Natural killer cell treated with Interleukin-12 subunit alpha and Interleukin-12 subunit beta and Interleukin-15 and Interleukin-18, amount 100 ng/mL, for 72 hours (primary cell): ENCODE data around the gene SEMA3A. TPM values are rescaled to one million over a fixed set of nuclear protein-coding genes. Genes with fewer than 3 reads are reported as not detected.

ENCODE experiments used
- ATAC-seq, 2 donors: fragments of 150-1000 bp; cut with Tn5 transposase in 1 of 2; sonication (Bioruptor Pico), chemical (Tn5 transposase) in 1 of 2; 2 replicates each; pipeline ENCODE4 v1.10.0; 2021
- DNase-seq: peaks from one replicate; pipeline ENCODE4 v3.0.0; 2022; ENCODE audit warnings: low spot score
- H3K27ac Mint-ChIP-seq, 2 donors: 1 replicate in 1 of 2; 2 replicates in 1 of 2; pipeline ENCODE4 v1.8.0; 2022; ENCODE audit warnings: mixed read lengths in 2 of 2, mild to moderate bottlenecking in 1 of 2, moderate library complexity in 1 of 2
- H3K27me3 Mint-ChIP-seq, 2 donors: 1 replicate in 1 of 2; 2 replicates in 1 of 2; pipeline ENCODE4 v1.8.0; 2022; ENCODE audit warnings: mixed read lengths in 2 of 2
- H3K36me3 Mint-ChIP-seq: one replicate; pipeline ENCODE4 v1.8.0; 2022; ENCODE audit warnings: mixed read lengths
- H3K4me1 Mint-ChIP-seq, 2 donors: 1 replicate in 1 of 2; 2 replicates in 1 of 2; pipeline ENCODE4 v1.8.0; 2022; ENCODE audit warnings: low read depth in 2 of 2, mixed read lengths in 2 of 2, mild to moderate bottlenecking in 1 of 2
- H3K4me3 Mint-ChIP-seq: one replicate; pipeline ENCODE4 v1.8.0; 2022; ENCODE audit warnings: mixed read lengths
- H3K9me3 Mint-ChIP-seq: 2 replicates; pipeline ENCODE4 v1.8.0; 2022; ENCODE audit warnings: mixed read lengths
- total RNA-seq, 2 donors: library from RNA; stranded (reverse); gene quantifications; one replicate each; pipeline ENCODE4 v1.2.3, GENCODE V29; 2022

Gene SEMA3A
- total RNA-seq, 2 donors from 2014 or later = 4.0 to 5.0 TPM

- Mint-ChIP-seq H3K4me1 (no peaks in the 10 kb centered on the region), H3K9me3 (peaks cover 3% of the 10 kb centered on the region), H3K27ac (no peak overlapping the region), H3K36me3 (no peaks in the 10 kb centered on the region), H3K4me3 (no peak overlapping the region), H3K27me3 (no peaks in the 10 kb centered on the region)
- DNase-seq = no peak
- ATAC-seq = no peak
Observed at GRCh38 chr7:84009782-84010181, 184.8 kb downstream of the SEMA3A start.

GRCh38 chr7:84009051-84009450, 185.5 kb downstream of the SEMA3A start:
- H3K27ac Mint-ChIP-seq = no peak overlapping the region
- peaks cover 3% of the 10 kb centered on the region for H3K9me3 Mint-ChIP-seq
- no peaks in the 10 kb centered on the region for H3K27me3 Mint-ChIP-seq
- H3K4me1 Mint-ChIP-seq = no peaks in the 10 kb centered on the region
- ATAC-seq = no peak
- DNase-seq = no peak
- H3K36me3 Mint-ChIP-seq = no peaks in the 10 kb centered on the region
- H3K4me3 Mint-ChIP-seq = no peak overlapping the region

GRCh38 chr7:84003191-84003590, 191.4 kb downstream of the SEMA3A start:
- ATAC-seq (no peak), DNase-seq (no peak)
- H3K4me1 Mint-ChIP-seq = no peaks in the 10 kb centered on the region
- no peaks in the 10 kb centered on the region for H3K27me3 Mint-ChIP-seq
- H3K27ac Mint-ChIP-seq = no peak overlapping the region
- no peak overlapping the region for H3K4me3 Mint-ChIP-seq
- no peaks in the 10 kb centered on the region for H3K9me3 Mint-ChIP-seq
- H3K36me3 Mint-ChIP-seq = no peaks in the 10 kb centered on the region

DNA sequence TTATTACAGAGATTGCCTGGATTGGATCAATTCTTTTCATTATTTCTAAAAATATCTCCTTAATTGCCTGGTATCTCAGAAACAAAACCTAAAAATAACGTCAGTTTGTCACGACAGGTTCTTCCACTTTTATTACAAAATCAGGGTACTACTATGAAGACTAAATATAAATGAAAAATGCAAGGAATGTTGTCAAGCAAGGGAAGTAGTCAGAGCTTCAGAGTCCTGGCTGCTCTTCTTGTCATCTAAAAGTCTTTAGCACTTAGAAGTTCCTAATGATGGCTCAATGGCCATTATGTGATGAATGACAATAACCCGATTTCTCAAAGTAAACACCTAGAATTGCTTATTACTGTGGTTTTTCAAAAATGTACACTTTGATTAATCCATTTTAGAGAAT, 192.2 kb downstream of the SEMA3A start:
- Mint-ChIP-seq H3K4me1 (no peaks in the 10 kb centered on the region), H3K9me3 (no peaks in the 10 kb centered on the region), H3K4me3 (no peak overlapping the region), H3K27ac (no peak overlapping the region), H3K27me3 (no peaks in the 10 kb centered on the region), H3K36me3 (no peaks in the 10 kb centered on the region)
- no peak for DNase-seq
- no peak for ATAC-seq

- Mint-ChIP-seq H3K27me3 (no peaks in the 10 kb centered on the region), H3K4me1 (no peaks in the 10 kb centered on the region), H3K27ac (no peak overlapping the region), H3K36me3 (no peaks in the 10 kb centered on the region), H3K9me3 (no peaks in the 10 kb centered on the region), H3K4me3 (no peak overlapping the region)
- no peak for ATAC-seq
- DNase-seq = no peak
Observed at GRCh38 chr7:83996879-83997278, 197.7 kb downstream of the SEMA3A start.

GRCh38 chr7:83987764-83988163, 206.8 kb downstream of the SEMA3A start:
- peaks cover 6% of the 10 kb centered on the region for H3K9me3 Mint-ChIP-seq
- ATAC-seq (no peak), DNase-seq (no peak)
- no peaks in the 10 kb centered on the region for H3K27me3 Mint-ChIP-seq
- no peak overlapping the region for H3K4me3 Mint-ChIP-seq
- H3K36me3 Mint-ChIP-seq = no peaks in the 10 kb centered on the region
- no peak overlapping the region for H3K27ac Mint-ChIP-seq
- H3K4me1 Mint-ChIP-seq = no peaks in the 10 kb centered on the region

DNA sequence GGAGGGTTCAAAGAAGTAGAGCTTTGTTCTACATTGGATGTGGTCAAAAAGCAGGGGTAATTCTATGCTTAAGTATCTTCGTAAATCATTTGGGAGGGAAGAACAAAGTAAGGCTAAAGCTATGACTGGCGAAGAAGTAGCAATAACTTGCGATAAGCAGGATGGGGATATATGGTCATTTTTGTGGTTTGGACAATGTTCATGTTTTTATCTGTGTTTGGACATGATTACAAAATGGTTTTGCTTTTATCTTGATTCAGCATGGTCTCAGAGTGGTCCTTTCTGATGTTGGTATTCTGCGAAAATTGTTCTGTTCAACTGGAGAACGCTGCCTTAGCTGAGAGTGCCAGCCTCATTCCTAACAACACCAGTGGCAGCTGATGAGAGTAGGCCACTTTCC, 208.8 kb downstream of the SEMA3A start:
- Mint-ChIP-seq H3K27me3 (no peaks in the 10 kb centered on the region), H3K4me1 (no peaks in the 10 kb centered on the region), H3K9me3 (peaks cover 6% of the 10 kb centered on the region), H3K36me3 (no peaks in the 10 kb centered on the region), H3K27ac (no peak overlapping the region), H3K4me3 (no peak overlapping the region)
- no peak for DNase-seq
- no peak for ATAC-seq

DNA sequence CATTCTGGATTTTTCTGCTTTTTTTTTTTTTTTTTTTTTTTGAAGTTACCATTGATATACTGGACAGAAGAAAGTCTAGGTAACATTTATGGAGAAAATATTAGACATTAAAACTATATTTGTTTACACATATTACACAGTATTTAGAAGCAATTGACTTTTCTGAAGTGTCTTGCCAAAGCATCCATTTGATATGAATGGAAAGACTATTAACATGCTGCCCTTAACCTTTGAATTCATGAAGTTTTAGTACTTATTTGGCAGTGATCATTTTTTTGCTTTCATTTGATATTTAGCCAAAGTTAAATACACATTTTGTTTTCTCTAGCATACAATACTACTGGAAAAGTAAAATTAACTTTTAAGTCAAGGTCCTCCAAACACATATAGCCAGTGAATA, 210.0 kb downstream of the SEMA3A start:
- Mint-ChIP-seq H3K4me1 (no peaks in the 10 kb centered on the region), H3K4me3 (no peak overlapping the region)
- no peak for DNase-seq

GRCh38 chr7:83984076-83984475, 210.5 kb downstream of the SEMA3A start:
- no peaks in the 10 kb centered on the region for H3K36me3 Mint-ChIP-seq
- ATAC-seq = no peak
- H3K4me3 Mint-ChIP-seq = no peak overlapping the region

More for the DNA sequence above, 210.0 kb downstream of the SEMA3A start:
- H3K36me3 Mint-ChIP-seq = no peaks in the 10 kb centered on the region
- ATAC-seq = no peak
- H3K27ac Mint-ChIP-seq = no peak overlapping the region
- no peaks in the 10 kb centered on the region for H3K27me3 Mint-ChIP-seq
- peaks cover 6% of the 10 kb centered on the region for H3K9me3 Mint-ChIP-seq

DNA sequence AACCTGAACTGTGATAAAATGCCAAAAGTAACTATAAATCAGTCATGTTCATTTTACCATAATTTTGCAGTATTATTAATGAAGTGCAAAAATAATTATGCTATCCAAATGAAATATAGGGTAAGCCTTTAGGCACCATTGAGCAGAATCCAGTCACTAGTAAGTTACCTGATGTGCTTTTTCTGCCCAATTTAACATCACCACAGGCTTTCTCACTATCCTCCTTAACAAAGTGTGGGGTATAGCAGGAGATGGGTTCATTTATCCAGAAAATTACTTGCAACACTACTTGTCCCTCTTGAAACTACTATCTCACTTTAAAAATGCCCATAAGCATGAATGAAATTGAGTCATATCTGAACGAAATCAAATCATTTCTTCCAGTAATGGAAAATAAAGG, 211.0 kb downstream of the SEMA3A start:
- ATAC-seq = no peak
- no peaks in the 10 kb centered on the region for H3K27me3 Mint-ChIP-seq
- DNase-seq = no peak
- no peak overlapping the region for H3K27ac Mint-ChIP-seq
- H3K4me1 Mint-ChIP-seq = no peaks in the 10 kb centered on the region
- peaks cover 6% of the 10 kb centered on the region for H3K9me3 Mint-ChIP-seq
- no peaks in the 10 kb centered on the region for H3K36me3 Mint-ChIP-seq
- H3K4me3 Mint-ChIP-seq = no peak overlapping the region

More at GRCh38 chr7:83984076-83984475, 210.5 kb downstream of the SEMA3A start:
- H3K27me3 Mint-ChIP-seq = no peaks in the 10 kb centered on the region
- no peak overlapping the region for H3K27ac Mint-ChIP-seq
- H3K9me3 Mint-ChIP-seq = peaks cover 6% of the 10 kb centered on the region
- no peak for DNase-seq
- H3K4me1 Mint-ChIP-seq = no peaks in the 10 kb centered on the region

- Mint-ChIP-seq H3K27ac (no peak overlapping the region), H3K4me3 (no peak overlapping the region), H3K27me3 (no peaks in the 10 kb centered on the region), H3K36me3 (no peaks in the 10 kb centered on the region), H3K4me1 (no peaks in the 10 kb centered on the region), H3K9me3 (peaks cover 3% of the 10 kb centered on the region)
- ATAC-seq = no peak
- no peak for DNase-seq
Observed at GRCh38 chr7:83976302-83976701, 218.3 kb downstream of the SEMA3A start.

DNA sequence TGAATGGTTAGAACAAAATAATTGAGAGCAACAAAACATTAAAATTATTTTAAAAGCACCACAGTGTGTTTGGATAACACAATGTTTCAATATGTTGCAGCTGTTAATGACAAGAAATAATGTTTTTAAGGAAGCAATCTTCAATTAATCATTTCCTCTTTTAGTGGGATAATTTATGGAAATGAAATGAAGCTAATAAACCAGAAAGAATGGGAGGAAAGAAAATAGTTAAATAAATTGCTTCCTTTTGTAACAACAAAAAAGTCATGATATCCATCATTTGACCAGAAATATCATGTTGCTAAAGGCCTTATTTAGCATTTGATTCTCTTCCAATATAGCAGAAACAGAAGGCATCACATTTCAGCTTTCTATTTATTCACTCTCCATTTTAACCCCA, 224.5 kb downstream of the SEMA3A start:
- DNase-seq (no peak), ATAC-seq (no peak)
- Mint-ChIP-seq H3K27ac (no peak overlapping the region), H3K27me3 (no peaks in the 10 kb centered on the region), H3K9me3 (no peaks in the 10 kb centered on the region), H3K4me1 (no peaks in the 10 kb centered on the region), H3K36me3 (no peaks in the 10 kb centered on the region), H3K4me3 (no peak overlapping the region)

DNA sequence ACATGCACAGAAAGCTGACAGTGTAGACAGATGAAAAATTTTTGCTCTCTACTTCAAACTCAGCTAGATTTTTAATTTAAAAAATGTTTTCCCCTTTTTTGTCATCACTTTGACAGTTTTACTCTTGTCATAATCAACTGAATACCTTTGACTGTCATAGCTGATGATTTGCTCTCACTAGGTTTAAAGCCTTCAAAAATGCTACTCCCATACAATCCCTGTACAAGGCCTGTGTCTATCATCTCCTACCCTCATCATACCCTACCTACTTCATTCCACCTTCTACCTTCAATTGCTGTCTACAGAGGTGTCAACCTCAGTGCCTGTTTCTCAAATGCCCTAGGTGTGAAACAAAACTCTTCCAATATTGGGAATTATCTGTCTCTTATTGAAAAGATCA, 230.3 kb downstream of the SEMA3A start:
- no peak overlapping the region for H3K4me3 Mint-ChIP-seq
- DNase-seq = no peak
- H3K9me3 Mint-ChIP-seq = no peaks in the 10 kb centered on the region
- no peaks in the 10 kb centered on the region for H3K27me3 Mint-ChIP-seq
- no peak overlapping the region for H3K27ac Mint-ChIP-seq
- no peaks in the 10 kb centered on the region for H3K36me3 Mint-ChIP-seq
- H3K4me1 Mint-ChIP-seq = no peaks in the 10 kb centered on the region
- ATAC-seq = no peak

GRCh38 chr7:83957333-83957732, 237.3 kb downstream of the SEMA3A start:
- no peak overlapping the region for H3K27ac Mint-ChIP-seq
- H3K36me3 Mint-ChIP-seq = no peaks in the 10 kb centered on the region
- ATAC-seq = no peak
- no peaks in the 10 kb centered on the region for H3K9me3 Mint-ChIP-seq
- DNase-seq = no peak
- H3K27me3 Mint-ChIP-seq = no peaks in the 10 kb centered on the region
- H3K4me1 Mint-ChIP-seq = no peaks in the 10 kb centered on the region
- H3K4me3 Mint-ChIP-seq = no peak overlapping the region

DNA sequence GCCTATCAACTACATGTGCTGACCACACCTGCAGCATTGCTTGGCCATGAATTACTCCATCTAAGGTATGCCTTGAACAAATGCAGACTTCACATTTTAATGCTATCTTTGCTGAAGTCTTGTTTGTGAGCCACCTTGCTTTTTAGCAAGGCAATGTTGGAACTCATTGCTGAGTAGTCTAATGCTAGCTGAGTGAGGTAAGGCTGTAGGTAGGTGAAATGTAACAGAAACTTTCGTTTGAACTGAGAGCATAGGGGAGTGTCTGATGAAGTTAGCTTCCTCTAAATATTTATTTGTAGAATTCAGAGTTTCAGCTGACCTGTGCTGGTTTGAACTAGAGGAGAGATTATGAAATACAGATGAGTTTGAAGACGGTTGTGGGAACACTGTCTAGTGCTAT, 238.5 kb downstream of the SEMA3A start:
- ATAC-seq = no peak

More for the DNA sequence above, 238.5 kb downstream of the SEMA3A start:
- H3K27ac Mint-ChIP-seq = no peak overlapping the region
- H3K4me3 Mint-ChIP-seq = no peak overlapping the region
- DNase-seq = no peak
- H3K4me1 Mint-ChIP-seq = no peaks in the 10 kb centered on the region
- H3K9me3 Mint-ChIP-seq = no peaks in the 10 kb centered on the region
- H3K36me3 Mint-ChIP-seq = no peaks in the 10 kb centered on the region
- no peaks in the 10 kb centered on the region for H3K27me3 Mint-ChIP-seq
